HFFc6 (cell line): ENCODE results near the gene ARFGEF2. TPM values are rescaled to one million over a fixed set of nuclear protein-coding genes. Genes with fewer than 3 reads are reported as not detected.
A peak's percentile ranks its signal among the peaks of the same experiment; 100 is the strongest.

Source experiments
- DNase-seq: peaks from one replicate; pipeline ENCODE4 v3.0.0-alpha.2; 2018
- H3K27ac Mint-ChIP-seq: 2 replicates; pipeline ENCODE4 v1.8.0; 2020; ENCODE audit warnings: mild to moderate bottlenecking, mixed read lengths
- H3K27me3 Mint-ChIP-seq: 2 replicates; pipeline ENCODE4 v1.8.0; 2021; ENCODE audit warnings: mild to moderate bottlenecking, moderate library complexity, mixed read lengths; ENCODE audit not compliant: insufficient read depth
- H3K36me3 Mint-ChIP-seq: 2 replicates; pipeline ENCODE4 v1.8.0; 2021; ENCODE audit warnings: low read depth, mixed read lengths
- H3K4me1 Mint-ChIP-seq: 2 replicates; pipeline ENCODE4 v1.8.0; 2020; ENCODE audit warnings: low read depth, mixed read lengths
- H3K4me3 Mint-ChIP-seq: 2 replicates; pipeline ENCODE4 v1.8.0; 2020; ENCODE audit warnings: mild to moderate bottlenecking, moderate library complexity, mixed read lengths
- H3K9me3 Mint-ChIP-seq: 2 replicates; pipeline ENCODE4 v1.8.0; 2020; ENCODE audit warnings: mild to moderate bottlenecking, mixed read lengths
- total RNA-seq, 6 experiments: library from RNA; stranded (reverse); fragmentation: NEBNext Ultra II Directional; extraction: Animal tissue kit (Norgen Biotek cat#: 25700); gene quantifications; 2 replicates in 1 of 6; 3 replicates in 5 of 6; pipeline ENCODE4 v1.2.3, GENCODE V29; 2021
- TF ChIP-seq, protein P1 (sequence below): fragments of 200-600 bp; sonication (generic); IDR thresholded peaks from 2 replicates; pipeline ENCODE4 v1.5.0; 2021; ENCODE audit warnings: antibody characterized with exemption, mild to moderate bottlenecking

Gene ARFGEF2
- total RNA-seq, 6 experiments from 2014 or later = 25.4 to 28.3 (median 26.2) TPM

DNA sequence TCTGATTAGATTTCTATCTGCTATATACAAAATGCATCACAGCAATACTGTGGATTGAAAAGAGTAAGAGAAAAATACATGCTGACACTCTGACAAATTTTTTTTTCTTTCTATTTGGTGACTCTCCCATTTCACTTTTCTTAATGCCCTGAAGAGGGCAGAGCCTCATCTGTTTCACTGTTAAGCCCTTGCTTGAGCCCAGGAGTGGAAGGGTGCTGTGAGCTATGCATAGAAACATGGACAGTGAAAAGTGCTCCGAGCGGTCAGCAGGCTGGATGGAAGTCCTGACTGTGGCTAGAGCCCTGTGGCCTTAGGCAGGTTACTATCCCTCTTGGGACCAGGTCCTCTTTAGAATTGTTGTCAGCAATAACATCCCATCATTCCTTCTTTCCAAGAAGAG, 107.2 kb downstream of the ARFGEF2 start:
- H3K27ac Mint-ChIP-seq = peak overlapping the region; percentile 63

DNA sequence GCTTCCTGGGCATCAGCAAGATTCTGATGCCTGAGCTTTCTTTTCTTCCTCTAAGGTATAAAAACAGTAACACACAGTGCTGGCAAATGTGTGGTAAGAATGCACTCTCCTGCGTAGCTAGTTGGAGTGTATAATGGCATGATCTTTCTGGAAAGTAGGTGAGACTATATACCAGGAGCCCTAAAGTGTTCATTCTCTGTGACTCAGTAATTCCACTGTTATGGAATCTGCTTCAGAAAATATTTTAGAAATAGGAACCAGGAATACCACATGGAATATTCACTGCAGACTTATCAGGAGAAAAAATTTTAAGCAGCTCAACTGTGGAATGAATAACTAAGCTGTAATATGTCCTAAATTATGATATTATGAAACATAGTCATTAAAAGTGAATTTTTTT, 107.7 kb downstream of the ARFGEF2 start:
- TF ChIP-seq, protein P1, sequence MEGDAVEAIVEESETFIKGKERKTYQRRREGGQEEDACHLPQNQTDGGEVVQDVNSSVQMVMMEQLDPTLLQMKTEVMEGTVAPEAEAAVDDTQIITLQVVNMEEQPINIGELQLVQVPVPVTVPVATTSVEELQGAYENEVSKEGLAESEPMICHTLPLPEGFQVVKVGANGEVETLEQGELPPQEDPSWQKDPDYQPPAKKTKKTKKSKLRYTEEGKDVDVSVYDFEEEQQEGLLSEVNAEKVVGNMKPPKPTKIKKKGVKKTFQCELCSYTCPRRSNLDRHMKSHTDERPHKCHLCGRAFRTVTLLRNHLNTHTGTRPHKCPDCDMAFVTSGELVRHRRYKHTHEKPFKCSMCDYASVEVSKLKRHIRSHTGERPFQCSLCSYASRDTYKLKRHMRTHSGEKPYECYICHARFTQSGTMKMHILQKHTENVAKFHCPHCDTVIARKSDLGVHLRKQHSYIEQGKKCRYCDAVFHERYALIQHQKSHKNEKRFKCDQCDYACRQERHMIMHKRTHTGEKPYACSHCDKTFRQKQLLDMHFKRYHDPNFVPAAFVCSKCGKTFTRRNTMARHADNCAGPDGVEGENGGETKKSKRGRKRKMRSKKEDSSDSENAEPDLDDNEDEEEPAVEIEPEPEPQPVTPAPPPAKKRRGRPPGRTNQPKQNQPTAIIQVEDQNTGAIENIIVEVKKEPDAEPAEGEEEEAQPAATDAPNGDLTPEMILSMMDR = no peak
- peaks cover 8% of the 10 kb centered on the region; the same call in 1 of the 2 replicates for H3K4me1 Mint-ChIP-seq
- H3K27ac Mint-ChIP-seq = peak overlapping the region; percentile 63; the same call in 1 of the 2 replicates

More for the DNA sequence above, 107.2 kb downstream of the ARFGEF2 start:
- no peaks in the 10 kb centered on the region for H3K9me3 Mint-ChIP-seq
- no peak overlapping the region for H3K4me3 Mint-ChIP-seq
- H3K36me3 Mint-ChIP-seq = peaks cover 31% of the 10 kb centered on the region
- TF ChIP-seq, protein P1 = peak; percentile 69
- no peaks in the 10 kb centered on the region for H3K27me3 Mint-ChIP-seq
- DNase-seq = peak; percentile 38
- H3K4me1 Mint-ChIP-seq = peaks cover 8% of the 10 kb centered on the region; the same call in 1 of the 2 replicates

DNA sequence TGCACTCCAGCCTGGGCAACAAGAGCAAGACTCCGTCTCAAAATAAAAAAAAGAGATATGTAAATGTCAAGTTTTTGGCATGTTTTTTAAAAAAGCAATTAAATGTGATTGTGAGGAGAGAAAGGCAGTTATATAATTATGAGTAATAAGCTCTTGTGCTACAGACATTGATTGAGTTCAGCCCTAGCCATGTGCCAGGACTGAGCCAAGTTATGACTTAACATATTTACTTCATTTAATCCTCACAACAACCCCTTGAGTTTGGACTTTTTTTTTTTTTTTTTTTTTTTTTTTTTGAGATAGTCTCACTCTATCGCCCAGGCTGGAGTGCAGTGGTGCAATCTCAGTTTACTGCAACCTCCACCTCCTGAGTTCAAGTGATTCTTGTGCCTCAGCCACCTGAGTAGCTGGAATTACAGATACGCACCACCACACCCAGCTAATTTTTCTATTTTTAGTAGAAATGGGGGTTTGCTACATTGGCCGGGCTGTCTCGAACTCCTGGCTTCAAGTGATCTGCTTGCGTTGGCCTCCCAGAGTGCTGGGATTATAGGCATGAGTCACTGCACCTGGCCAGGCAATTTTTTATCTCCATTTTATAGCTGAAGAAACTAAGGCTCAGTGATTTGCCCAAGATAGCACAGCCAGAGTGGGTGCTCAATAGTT, 109.6 kb downstream of the ARFGEF2 start:
- Mint-ChIP-seq H3K9me3 (no peaks in the 10 kb centered on the region), H3K4me3 (no peak overlapping the region), H3K27me3 (no peaks in the 10 kb centered on the region), H3K27ac (no peak overlapping the region), H3K36me3 (peaks cover 25% of the 10 kb centered on the region), H3K4me1 (peaks cover 8% of the 10 kb centered on the region; the same call in 1 of the 2 replicates)
- TF ChIP-seq, protein P1 = no peak
- DNase-seq = no peak

More for the DNA sequence above, 107.7 kb downstream of the ARFGEF2 start:
- no peak overlapping the region for H3K4me3 Mint-ChIP-seq
- H3K27me3 Mint-ChIP-seq = no peaks in the 10 kb centered on the region
- no peaks in the 10 kb centered on the region for H3K9me3 Mint-ChIP-seq
- no peak for DNase-seq
- H3K36me3 Mint-ChIP-seq = peaks cover 32% of the 10 kb centered on the region

DNA sequence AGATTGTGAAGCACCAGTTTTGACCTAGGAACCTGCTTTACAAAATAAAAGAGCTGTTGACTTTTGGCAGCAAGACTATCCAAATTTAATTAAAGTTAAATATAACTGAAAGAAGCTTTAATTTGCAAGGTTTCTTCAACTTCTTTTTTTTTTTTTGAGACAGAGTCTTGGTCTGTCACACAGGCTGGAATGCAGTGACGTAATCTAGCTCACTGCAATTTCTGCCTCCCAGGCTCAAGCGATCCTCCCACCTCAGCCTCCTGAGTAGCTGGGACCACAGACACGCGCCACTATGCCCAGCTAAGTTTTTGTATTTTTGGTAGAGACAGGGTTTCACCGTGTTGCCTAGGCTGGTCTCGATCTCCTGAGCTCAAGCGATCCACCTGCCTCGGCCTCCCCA, 110.9 kb downstream of the ARFGEF2 start:
- Mint-ChIP-seq H3K27ac (no peak overlapping the region), H3K9me3 (no peaks in the 10 kb centered on the region), H3K27me3 (no peaks in the 10 kb centered on the region), H3K36me3 (peaks cover 25% of the 10 kb centered on the region), H3K4me3 (no peak overlapping the region), H3K4me1 (peaks cover 8% of the 10 kb centered on the region; the same call in 1 of the 2 replicates)
- DNase-seq = no peak
- TF ChIP-seq, protein P1 = no peak

DNA sequence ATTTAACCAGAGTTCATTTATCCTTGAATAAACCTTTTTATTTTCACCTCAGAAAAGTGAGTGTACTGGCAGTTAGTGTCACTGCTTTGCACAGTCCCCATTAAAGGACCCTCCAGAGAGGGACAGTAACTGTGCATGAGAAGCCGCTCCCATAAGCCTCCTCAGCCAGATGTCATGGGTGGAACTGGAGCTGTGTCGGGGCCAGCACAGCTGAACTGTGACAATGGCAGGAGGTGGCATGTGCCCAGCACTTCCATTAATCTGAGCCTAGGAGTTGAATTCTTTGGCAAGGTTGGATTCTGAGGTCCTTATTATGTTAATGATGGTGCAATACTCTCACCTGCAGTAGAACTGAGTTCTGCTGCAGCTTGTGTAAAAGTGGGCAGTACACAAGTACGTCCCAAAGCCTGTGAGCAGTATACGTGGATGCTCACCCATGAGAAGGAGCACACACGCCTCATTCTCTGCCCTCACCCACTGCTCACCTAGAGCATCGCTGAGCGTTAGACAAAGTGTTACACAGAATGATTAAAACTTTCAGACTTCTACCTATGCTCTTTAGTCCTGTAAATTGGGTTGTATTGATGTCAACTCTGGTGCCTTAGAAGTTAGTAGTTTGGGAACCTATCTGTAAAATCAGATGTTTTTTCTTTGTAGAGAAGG, 112.7 kb downstream of the ARFGEF2 start:
- H3K36me3 Mint-ChIP-seq = peaks cover 17% of the 10 kb centered on the region
- H3K4me1 Mint-ChIP-seq = peaks cover 1% of the 10 kb centered on the region; the same call in 1 of the 2 replicates
- H3K4me3 Mint-ChIP-seq = no peak overlapping the region
- H3K27me3 Mint-ChIP-seq = no peaks in the 10 kb centered on the region
- H3K27ac Mint-ChIP-seq = no peak overlapping the region
- no peaks in the 10 kb centered on the region for H3K9me3 Mint-ChIP-seq
- no peak for DNase-seq
- TF ChIP-seq, protein P1 = no peak
